ENCODE measurements around the gene LARGE1.

- no peak for TF ChIP-seq ZBTB49 (CRISPR knock-in tag; IDR thresholded peaks at IDR 0.05; ENCODE audit: borderline replicate concordance)
- TF ChIP-seq NFKB2 (CRISPR knock-in tag; IDR thresholded peaks at IDR 0.05; ENCODE audit: borderline replicate concordance) = no peak
- no peak for TF ChIP-seq ZEB1 (IDR thresholded peaks at IDR 0.05; ENCODE audit: insufficient replicate concordance, low read depth)
- no peak for TF ChIP-seq CTCF (CRISPR knock-in tag; IDR thresholded peaks at IDR 0.05)
- no peak for TF ChIP-seq RCOR2 (CRISPR knock-in tag; IDR thresholded peaks at IDR 0.05)
These were observed 537.8 kb downstream of the LARGE1 start for GRCh38 chr22:33382436-33382835.
